HG03097 (cell line): ENCODE results near the gene VSNL1.
A peak's percentile ranks its signal among the peaks of the same experiment; 100 is the strongest.

Source experiments
- ATAC-seq: cut with Tn5 transposase; IDR thresholded peaks from one replicate; pipeline ENCODE4 v1.9.1; 2021; ENCODE audit not compliant: unreplicated experiment, low FRiP score

Gene VSNL1

DNA sequence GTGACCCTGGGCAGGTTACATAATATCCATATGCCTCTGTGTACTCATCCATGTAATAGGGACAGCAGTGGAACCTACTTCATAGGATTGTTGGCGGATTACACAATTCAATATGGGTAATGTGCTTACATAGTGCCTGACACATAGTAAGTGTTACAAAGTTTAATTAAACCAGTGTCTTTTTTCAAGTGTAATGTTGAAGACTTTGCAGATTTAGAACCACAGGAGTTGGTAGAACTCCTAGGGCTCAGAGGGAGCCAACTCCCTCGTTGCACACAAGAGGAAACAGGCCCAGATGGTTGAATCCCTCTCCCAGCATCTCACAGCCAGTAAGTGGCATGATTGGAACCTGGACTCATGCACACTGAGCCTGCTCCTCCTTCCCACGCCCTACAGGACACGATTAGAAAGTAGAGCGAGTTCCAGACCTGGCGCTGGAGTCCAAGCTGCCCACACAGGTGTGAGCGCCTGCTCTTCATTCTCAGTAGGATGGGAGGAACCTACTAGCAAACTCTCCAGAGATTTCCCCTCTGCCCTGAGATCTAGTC is 97.8 kb downstream of the VSNL1 start:
- ATAC-seq, result no peak

DNA sequence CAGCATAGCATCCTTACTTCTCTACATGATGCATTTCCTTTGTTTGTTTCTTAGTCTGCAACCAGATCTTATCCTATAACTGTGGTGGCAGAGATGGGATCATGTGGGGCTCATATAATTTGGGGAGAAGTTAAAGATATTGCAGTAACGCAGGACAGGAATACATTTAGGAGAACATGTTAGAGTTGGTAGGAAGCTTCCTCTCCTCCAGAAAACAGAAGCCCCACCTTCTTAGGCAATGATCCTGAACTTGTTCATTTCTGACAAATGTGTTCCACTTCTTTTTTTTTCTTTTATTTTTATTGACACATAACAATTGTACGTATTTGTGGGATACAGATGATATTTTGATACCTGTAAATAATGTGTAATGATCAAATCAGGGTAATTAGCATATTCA is 99.9 kb downstream of the VSNL1 start:
- ATAC-seq, result no peak

DNA sequence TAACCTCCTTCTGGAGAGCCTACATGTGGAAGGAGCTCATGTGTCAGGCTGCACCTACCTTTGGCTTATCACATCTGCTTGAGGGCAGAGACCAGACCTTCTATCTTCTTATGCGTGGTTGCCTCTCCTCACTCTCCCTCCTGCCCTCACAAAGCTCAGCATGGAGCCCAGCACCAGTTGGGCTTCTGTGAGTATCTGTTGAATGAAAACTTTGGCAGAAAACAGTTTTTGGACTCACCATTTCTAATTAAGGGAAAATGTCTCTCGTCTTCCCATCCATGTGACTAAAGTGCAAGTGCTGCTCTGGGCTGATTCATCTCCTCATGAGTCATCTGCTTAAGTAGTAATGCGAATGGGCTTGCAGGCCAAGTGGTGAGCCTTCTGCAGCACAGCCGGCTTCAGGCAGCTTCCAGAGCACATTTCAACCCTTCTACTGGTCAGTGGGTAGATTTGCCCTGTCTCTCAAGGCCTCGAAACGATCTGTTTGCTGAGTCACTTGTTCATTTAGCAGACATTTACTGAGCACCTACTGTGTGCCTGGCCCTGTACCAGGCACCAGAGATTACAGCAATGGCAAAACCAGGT is 102.6 kb downstream of the VSNL1 start:
- no peak for ATAC-seq

DNA sequence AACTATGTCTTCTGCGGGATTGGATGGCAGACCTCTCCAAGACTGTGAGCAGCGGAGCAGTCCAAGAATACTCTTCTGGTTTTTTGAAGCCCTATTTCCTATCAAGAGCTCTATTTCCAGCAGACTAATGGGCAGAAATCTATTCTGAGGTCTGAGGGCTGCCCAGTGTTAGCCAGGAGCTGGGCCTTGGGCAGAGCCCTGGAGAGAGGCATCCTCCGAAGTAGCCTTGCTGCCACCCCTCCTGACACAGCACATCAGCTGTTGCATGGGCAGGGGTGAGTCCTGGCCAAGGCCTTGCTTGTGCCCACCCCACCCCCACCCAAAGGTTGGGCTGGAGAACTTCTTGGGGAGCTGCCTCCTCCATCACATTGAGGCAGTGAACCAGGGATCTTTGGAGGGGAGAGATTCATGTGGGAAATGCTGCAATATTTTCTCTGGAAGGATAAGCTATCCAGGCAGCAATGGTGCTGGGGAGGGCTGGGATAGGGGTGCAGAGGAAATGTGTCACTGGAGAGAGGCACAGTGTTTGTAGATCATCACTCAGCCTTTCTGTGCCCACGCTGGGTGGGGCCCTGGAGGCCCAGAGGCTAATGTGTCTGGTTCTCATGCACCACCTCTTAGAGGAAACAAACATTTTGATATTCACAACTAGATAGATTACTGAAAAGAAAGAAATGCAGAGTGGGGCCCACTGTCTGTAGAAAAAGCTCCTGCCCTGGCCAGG is 104.7 kb downstream of the VSNL1 start:
- no peak for ATAC-seq

DNA sequence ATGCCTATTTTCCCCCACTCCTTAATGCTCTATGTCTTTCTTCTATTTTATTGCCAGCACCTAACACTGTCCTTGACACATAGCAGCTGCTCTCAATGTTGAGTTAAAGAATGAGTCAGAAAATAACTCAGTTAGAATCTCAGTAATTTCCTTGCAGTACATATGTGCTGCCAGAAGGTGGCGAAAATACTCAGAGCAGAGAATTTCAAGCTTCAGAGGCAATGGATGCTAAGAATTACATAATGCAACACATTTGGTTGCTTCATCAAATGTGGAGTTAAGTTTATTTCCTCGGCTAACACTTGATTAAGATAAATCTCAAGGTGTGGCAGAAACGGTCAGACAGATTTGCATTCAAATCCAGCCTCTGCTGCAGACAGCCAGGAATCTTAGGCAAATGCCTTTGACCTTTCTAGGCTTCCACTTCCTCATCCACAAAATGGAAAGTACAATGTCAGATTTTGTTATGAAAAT is 105.6 kb downstream of the VSNL1 start:
- ATAC-seq, result peak; percentile 84

DNA sequence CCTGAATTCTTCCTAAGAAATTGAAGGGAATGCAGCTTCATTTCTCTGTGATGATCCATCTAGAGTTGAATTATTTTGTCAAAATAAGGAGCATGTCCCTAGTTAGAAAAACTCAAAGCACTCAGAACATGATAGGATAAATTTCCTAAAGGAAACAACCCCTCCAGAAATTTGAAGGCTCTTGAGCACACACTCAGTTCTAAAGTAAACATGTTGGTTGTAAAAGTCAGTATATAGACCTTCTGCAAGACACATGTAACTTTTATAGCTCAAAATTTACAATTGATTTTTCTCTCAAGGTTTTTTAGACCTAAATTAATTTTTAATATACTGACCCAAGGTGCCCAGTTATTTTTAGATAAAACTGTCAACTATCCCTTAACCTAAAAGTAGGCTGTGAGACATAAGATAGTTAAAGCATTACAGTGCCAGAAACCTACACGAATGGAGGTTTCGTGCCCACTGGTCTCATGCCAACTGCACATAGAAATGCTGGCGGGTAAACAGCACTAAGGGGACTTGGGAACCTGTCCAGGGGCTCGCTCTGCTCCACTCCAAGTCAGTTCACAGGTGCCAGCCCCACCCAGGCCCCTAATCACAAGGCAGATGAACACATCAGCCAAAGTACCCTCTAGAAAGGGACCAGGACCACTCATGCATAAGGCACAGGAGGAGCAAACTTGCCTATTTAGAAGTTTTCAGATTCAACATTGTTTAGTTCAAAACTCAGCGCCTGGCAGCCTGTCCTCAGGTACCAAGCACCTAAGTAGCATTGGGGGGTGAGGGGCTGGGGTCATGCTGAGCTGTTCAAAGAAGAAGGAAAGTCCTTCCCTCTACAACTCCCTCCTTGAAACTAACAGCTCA is 106.6 kb downstream of the VSNL1 start:
- ATAC-seq, result no peak

DNA sequence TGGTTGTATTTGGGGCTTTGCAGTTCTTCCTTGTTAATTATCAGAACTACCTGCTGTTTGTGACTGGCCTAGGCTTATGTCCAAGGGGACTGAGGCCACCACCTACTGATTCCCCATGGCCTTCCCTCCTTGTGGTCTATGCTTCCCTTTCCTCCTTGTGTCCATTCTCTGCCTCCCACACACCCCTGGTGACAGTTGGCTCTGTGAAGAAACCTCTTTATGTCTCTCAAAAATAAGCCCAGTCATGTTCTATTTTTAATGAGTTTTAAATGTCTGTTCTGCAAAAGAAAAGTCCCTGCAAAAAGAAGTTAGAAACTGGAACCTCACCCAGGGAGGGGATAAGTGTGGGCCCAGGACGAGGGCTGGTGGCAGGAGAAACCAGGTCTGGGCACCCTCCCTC is 108.1 kb downstream of the VSNL1 start:
- no peak for ATAC-seq

DNA sequence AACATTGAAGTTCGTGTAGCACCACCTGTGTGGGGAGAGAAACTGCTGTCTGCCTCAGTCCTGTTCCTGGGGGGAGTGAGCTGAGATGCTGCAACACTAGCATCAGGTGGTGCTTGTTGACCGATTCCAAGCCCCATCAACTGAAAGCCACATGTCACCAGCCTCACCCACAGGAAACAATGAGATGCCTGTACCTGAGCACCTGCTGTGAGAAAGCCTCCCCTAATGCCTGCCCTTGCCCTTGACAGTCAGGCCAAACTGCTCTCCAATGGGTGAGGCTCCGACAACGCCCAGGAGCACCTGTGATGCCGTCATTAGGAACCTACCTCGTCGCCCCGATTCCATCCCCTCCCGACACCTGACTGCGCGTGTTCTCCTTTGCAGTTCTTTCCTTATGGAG is 108.5 kb downstream of the VSNL1 start:
- ATAC-seq, result no peak

DNA sequence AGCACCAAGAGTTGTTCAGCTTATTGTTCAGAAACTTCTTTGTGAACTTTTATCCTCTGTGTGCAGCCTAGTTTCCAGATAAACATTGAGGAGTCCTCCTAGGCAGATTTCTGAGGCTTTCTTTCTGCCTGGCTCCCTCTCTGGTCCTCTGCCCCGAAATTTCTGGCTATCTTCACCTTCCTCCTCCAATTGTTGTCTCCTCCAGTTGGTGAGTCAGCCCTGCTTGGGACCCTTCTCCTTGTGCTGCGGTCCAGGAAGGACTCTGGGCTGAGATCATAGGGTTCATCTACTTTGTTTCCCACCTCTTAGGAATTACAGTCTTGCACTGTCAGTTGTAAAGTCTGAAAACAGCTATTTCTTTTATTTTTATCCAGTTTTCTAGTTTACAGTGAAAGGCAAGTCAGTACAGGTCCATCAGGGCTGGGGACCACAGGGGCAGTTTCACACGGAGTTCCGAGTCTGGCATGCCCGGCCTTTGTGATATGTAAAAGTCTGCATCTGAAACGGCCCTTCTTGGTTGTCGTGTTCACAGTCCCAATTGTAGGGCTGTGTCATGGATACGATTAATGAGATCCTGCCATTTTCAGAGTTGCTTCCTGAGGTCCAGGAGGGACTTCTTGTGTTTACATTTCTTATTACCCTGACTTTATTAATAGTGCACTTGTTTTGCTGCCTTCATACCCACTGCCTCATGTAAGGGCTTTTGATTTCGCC is 112.3 kb downstream of the VSNL1 start:
- ATAC-seq, result no peak

DNA sequence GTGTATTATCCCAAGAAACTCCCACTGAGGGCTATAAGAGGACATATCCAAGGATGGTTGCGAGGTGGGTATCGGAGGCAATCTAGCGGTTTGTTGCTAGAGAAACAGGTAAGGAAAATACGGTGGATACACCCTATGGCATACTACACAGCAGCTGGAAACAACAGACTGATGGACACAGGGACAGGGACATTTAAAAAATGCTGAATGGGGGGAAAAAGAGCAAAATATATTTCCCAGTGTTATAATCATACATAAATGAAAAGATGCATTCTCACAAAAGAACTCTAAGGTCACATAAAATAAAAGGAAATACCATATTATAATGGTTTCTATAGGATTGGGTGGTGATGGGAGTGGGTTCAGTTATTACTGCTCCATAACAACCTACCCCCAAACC is 117.3 kb downstream of the VSNL1 start:
- no peak for ATAC-seq

DNA sequence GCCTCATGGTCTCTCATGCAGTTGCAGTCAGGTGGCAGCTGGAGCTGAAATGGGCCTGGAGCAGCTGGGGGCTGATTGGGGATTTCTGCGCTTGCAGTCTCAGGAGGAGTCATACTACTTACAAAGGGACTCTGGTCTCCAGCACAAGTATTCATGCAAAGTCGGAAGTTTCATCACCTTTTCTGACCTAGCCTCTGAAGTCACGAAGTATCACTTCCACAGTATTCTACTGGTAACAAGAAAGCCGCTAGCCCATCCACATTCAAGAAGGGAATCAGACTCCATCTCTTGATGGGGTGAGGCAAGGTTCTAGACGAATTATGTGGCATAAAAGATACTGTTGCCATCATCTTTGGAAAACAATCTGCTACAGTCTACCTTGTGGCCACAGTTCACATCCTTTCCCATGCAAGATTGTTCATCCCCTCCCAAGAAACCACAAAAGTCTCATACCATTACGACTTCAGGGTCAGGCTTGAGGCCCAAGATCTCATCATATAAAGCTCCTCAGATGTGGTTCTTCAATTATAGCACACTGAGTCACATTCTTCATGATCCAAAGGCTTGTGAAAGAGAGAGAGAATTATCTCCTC is 117.9 kb downstream of the VSNL1 start:
- ATAC-seq, result peak; percentile 64

DNA sequence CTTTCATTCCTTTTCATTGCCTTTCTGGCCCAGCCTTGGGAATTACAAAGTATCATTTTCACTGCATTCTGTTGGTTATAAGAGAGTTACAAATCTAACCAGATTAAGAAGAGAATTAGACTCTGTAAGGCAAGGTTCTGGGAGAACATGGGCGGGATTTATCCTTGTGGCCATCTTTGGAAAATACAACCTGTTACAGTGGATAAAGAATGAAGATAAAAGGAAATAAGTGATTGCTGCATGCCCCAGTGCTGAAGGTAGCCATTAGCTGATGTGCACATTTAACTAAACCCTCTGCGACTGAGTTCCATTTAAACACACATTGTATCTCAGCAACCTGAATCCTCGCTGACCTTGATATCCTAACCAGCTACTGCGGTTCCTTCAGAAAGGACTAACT is 119.7 kb downstream of the VSNL1 start:
- ATAC-seq, result no peak

DNA sequence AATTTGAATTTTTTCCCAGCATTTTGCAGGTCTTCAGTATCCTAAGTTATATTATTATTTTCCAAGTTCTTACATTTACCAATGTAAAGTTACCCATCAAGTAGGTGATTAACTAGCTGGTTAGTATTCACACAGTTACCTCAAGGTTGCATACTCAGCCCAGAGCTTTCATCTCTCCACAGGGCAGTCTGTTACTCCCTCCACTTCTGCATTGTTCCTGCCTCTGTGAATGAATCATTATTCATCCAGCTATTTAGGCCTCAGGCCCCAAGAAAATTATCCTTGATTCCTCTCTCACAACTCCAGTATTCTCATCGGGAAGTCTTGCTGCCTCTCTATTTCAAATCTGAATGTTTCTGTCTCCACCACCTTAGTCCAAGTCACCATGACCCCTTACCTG is 121.0 kb downstream of the VSNL1 start:
- no peak for ATAC-seq

DNA sequence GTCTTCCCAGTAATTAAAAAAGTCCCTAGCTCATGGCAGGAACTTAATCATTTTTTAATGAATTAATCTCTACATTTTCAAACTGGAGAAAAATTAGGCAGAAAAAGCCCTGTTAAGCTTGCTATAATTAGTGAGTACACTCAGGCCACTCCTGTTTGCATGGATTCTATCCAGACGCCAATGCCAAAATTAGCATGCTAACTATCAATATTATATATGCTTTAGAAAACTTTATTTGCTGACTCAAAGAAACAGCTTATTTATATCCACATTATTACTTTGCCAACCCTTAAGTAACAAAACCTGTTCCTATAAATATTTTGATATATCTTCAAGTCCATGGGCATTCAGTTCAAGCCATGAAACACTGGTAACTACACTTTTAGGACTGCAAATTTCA is 122.2 kb downstream of the VSNL1 start:
- ATAC-seq, result no peak

DNA sequence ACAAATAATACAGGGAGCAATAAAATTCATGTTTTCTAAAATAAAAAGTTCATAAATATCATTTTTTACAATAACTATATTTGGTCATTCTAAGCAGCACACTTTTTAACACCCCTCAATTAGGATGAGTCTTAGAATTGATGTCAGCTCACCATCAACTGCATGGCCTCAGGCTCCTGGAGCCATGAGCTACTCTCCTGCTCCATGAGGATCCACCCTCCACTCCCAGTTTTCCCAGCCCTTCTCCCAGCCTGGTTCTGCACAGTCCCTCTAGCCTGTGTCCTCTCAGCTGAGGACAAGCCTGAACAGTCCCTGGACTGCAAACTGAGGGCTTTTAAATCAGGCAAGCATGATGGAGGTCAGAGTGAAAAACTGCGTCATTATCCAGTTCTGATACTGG is 124.0 kb downstream of the VSNL1 start:
- no peak for ATAC-seq

DNA sequence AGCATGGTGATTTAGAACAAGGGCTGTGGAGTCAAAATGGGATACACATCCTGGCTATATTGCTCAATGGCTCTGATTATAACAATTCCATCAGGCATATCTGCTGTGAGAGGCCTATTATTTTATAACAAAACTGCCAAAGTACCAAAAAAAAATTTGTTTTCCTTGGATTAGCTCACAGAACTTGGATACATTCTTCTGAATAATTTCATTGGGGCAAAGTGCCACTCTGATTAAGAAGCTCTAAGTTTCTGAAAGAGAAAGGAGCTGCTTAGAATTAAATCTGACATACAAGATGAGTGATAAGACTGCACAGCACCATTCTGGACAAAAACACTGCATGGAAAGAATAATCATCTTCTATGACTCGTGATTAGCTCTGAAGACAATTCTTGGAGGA is 127.4 kb downstream of the VSNL1 start:
- ATAC-seq, result no peak

DNA sequence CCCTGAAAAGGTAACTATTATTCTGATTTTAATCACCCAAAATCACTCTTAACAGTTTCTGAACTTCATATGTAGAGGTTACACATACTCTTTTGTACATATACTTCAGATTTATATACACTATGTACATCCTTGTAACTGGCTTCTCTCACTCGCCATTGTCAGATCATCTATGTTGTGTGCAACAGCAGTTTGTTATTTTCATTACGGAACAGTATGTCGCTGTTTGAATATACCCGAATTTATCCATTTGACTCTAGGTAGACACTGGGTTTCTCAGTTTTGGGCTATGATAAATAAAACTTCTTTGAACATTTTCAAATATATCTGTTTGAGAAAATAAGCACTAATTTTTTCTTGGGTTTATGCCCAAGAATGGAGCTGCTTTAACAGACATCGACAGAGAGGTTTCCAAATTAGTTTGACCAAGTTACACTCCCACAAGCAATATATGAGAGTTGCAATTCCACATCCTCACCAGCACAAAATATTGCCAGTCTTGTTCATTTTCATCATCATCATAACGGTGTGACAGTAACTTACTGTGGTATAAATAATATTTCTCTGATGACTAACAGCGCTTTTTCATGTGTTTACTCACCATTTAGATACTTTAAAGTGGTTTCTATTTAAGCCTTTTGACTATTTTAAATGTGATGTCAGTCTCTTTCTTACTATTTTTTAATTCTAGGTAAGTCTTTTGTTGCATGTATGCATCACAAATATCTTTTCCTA is 132.3 kb downstream of the VSNL1 start:
- no peak for ATAC-seq

DNA sequence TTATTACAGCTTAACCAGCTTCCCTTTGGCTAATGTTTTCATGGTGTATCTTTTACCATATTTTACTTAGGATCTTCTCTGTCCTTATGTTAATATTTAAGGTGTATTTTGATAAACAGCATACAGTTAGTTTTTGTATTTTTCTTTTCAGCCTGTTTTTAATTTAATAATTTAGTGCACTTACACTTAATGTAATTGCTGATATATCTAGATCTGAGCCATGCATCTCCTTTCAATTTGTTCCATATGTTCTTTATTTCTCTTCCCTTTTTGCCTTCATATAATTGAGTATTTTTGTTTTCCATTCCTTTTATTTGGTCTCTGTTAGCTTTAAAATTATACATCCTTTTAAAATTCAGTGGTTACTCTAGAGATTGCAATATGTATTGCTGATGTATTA is 134.3 kb downstream of the VSNL1 start:
- ATAC-seq, result no peak

DNA sequence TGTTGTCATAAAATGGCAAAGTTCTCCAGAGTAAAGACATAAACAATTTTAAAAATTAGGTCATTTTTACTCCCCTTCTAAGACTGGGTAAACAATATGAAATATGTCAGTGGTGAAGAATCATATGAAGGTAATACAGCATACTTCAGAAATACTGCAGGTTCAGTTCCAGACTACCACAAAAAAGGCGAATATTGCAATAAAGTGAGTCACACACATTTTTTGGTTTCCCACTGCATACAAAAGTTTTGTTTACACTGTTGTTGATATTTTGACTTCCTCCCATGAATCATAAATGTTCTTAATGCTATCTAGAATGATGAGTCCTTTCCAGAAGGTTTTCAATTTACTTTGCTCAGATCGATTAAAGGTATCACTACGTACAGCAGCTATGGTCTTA is 139.6 kb downstream of the VSNL1 start:
- no peak for ATAC-seq
